ENCODE measurements around the gene EXOC4. TPM values are rescaled to one million over a fixed set of nuclear protein-coding genes. Genes with fewer than 3 reads are reported as not detected.
"Not testable (repeated sequence)": the region's sequence is repeated elsewhere in the genome, so short reads cannot be mapped to it uniquely, and the experiment has no call there.

EXOC4 gene
- total RNA-seq, 1 experiment from 2014 or later = 75.8 TPM

- no peaks in the 10 kb centered on the region for H3K23me2 ChIP-seq (ENCODE audit: insufficient read length, low read depth, low read length, poor library complexity, severe bottlenecking)
- Mint-ChIP-seq H3K27me3 (ENCODE audit: low read depth) (no peaks in the 10 kb centered on the region), H3K4me3 (no peak overlapping the region), H3K36me3 (ENCODE audit: insufficient read depth in 1 of 3, low read depth in 3 of 3) (peaks cover 18 to 26% (median 25%) of the 10 kb centered on the region in 3 experiments), H3K4me1 (peaks cover 17 to 28% of the 10 kb centered on the region in 2 experiments), H3K27ac (no peak overlapping the region), H3K9me3 (peaks cover 11 to 15% of the 10 kb centered on the region in 2 experiments)
- H4K8ac ChIP-seq (replicated peaks; ENCODE audit: insufficient read length, low read depth, low read length) = no peak overlapping the region
- H3K23ac ChIP-seq (ENCODE audit: insufficient read length, low read depth, low read length) = no peak overlapping the region
- WGBS (ENCODE audit: extremely low coverage, insufficient read length, low lambda C conversion rate) = no CpG with 5 or more reads among the region's 1 CpG
- H3K27me3 ChIP-seq (ENCODE audit: insufficient read depth, low read length) = no peaks in the 10 kb centered on the region
- no peak overlapping the region for H3K18ac ChIP-seq (ENCODE audit: insufficient read length, low read depth, low read length)
- no peak overlapping the region for H2AFZ ChIP-seq (ENCODE audit: low read length)
- no peak overlapping the region for H3K4me2 ChIP-seq (ENCODE audit: insufficient read depth, insufficient read length, low read length)
- H3K27ac ChIP-seq (ENCODE audit: insufficient read length, low read depth, low read length) = no peak overlapping the region
- no peak for DNase-seq
- H3K9me3 ChIP-seq (ENCODE audit: control insufficient read depth, low read depth, low read length) = peaks cover 4% of the 10 kb centered on the region
- TF ChIP-seq CTCF (conservative IDR thresholded peaks at IDR 0.05) = no peak
- H2BK120ac ChIP-seq (ENCODE audit: low read depth, low read length, poor library complexity, severe bottlenecking) = no peak overlapping the region
- H3K14ac ChIP-seq (ENCODE audit: insufficient read depth, low read length) = no peak overlapping the region
- H2BK12ac ChIP-seq (ENCODE audit: insufficient read length, low read depth, low read length) = no peak overlapping the region
- no peak overlapping the region for H3T11ph ChIP-seq (ENCODE audit: low read length)
- H2BK20ac ChIP-seq (ENCODE audit: low read depth, low read length, poor library complexity, severe bottlenecking) = no peak overlapping the region
- no peak overlapping the region for H3K9ac ChIP-seq (ENCODE audit: extremely low read depth, insufficient read length, low read length)
- no peak overlapping the region for H3K4ac ChIP-seq (ENCODE audit: low read depth, low read length)
- H4K20me1 ChIP-seq (ENCODE audit: control insufficient read depth, insufficient read depth, insufficient read length) = no peaks in the 10 kb centered on the region
- no peak overlapping the region for H2BK5ac ChIP-seq (ENCODE audit: insufficient read length, low read length)
- H3K56ac ChIP-seq (ENCODE audit: insufficient read length, low read depth, low read length) = no peak overlapping the region
- H3K79me2 ChIP-seq (ENCODE audit: insufficient read depth, low read length) = no peaks in the 10 kb centered on the region
- no peak overlapping the region for H2AK5ac ChIP-seq (ENCODE audit: insufficient read length, low read length)
- no peak overlapping the region for H4K5ac ChIP-seq (ENCODE audit: insufficient read length, low read depth, low read length)
- no peak overlapping the region for H4K91ac ChIP-seq (ENCODE audit: insufficient read length, low read depth, low read length)
- 0 out of 2 replicates have a peak, but pooled peaks cover 3% of the 10 kb centered on the region for H3K4me1 ChIP-seq (ENCODE audit: insufficient read depth, low read length)
- H3K79me1 ChIP-seq (ENCODE audit: insufficient read depth, low read depth, low read length, poor library complexity, severe bottlenecking) = no peaks in the 10 kb centered on the region
- H2BK15ac ChIP-seq (ENCODE audit: low read depth, low read length) = no peak overlapping the region
Observed at GRCh38 chr7:134075799-134076198, 822.9 kb downstream of the EXOC4 start.

DNA sequence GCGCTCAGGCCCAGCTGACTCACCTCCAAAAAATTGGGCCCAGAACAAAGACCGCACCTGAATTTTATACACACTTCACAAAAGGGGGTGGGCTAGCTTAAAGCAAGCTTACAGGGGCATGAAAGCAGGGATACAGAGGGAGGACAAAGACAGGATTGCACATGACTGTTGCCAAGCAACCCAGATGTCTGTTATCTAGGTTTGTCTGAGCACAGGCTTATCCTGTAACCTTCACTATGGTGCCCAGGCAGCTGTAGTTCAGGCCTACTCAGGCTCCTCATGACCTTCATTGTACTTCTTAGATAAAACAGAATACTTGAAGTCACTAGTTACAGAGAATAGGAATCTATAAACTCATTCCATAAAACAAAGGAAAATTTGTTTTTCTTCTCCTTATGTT lies 824.7 kb downstream of the EXOC4 start:
- H3K23me2 ChIP-seq (ENCODE audit: insufficient read length, low read depth, low read length, poor library complexity, severe bottlenecking); H2BK5ac ChIP-seq (ENCODE audit: insufficient read length, low read length); H3K14ac ChIP-seq (ENCODE audit: insufficient read depth, low read length); H3K4me2 ChIP-seq (ENCODE audit: insufficient read depth, insufficient read length, low read length); H4K20me1 ChIP-seq (ENCODE audit: control insufficient read depth, insufficient read depth, insufficient read length); H3K9ac ChIP-seq (ENCODE audit: extremely low read depth, insufficient read length, low read length); H2AFZ ChIP-seq (ENCODE audit: low read length); H4K5ac ChIP-seq (ENCODE audit: insufficient read length, low read depth, low read length); H3K18ac ChIP-seq (ENCODE audit: insufficient read length, low read depth, low read length); H3K4me1 ChIP-seq (ENCODE audit: insufficient read depth, low read length); H3K9me3 ChIP-seq (ENCODE audit: control insufficient read depth, low read depth, low read length); H3K4me3 Mint-ChIP-seq; H3K4ac ChIP-seq (ENCODE audit: low read depth, low read length); H2BK120ac ChIP-seq (ENCODE audit: low read depth, low read length, poor library complexity, severe bottlenecking); H3K79me2 ChIP-seq (ENCODE audit: insufficient read depth, low read length); H3K27me3 Mint-ChIP-seq (ENCODE audit: low read depth); H2BK15ac ChIP-seq (ENCODE audit: low read depth, low read length); H2AK5ac ChIP-seq (ENCODE audit: insufficient read length, low read length); H3K27me3 ChIP-seq (ENCODE audit: insufficient read depth, low read length); H2BK12ac ChIP-seq (ENCODE audit: insufficient read length, low read depth, low read length); H4K91ac ChIP-seq (ENCODE audit: insufficient read length, low read depth, low read length); H3T11ph ChIP-seq (ENCODE audit: low read length); DNase-seq; H3K23ac ChIP-seq (ENCODE audit: insufficient read length, low read depth, low read length); H2BK20ac ChIP-seq (ENCODE audit: low read depth, low read length, poor library complexity, severe bottlenecking); H3K27ac ChIP-seq (ENCODE audit: insufficient read length, low read depth, low read length); H3K79me1 ChIP-seq (ENCODE audit: insufficient read depth, low read depth, low read length, poor library complexity, severe bottlenecking); H3K56ac ChIP-seq (ENCODE audit: insufficient read length, low read depth, low read length); H4K8ac ChIP-seq (replicated peaks; ENCODE audit: insufficient read length, low read depth, low read length): not testable (repeated sequence)
- Mint-ChIP-seq H3K9me3 (peaks cover 11 to 15% of the 10 kb centered on the region in 2 experiments), H3K36me3 (ENCODE audit: insufficient read depth in 1 of 3, low read depth in 3 of 3) (peaks cover 18 to 25% (median 23%) of the 10 kb centered on the region in 3 experiments), H3K27ac (peak overlapping the region in 1 of 3 experiments; percentile 22; a peak in 3 of 7 replicates), H3K4me1 (peaks cover 7 to 15% of the 10 kb centered on the region in 2 experiments)
- WGBS (ENCODE audit: extremely low coverage, insufficient read length, low lambda C conversion rate) = no CpG with 5 or more reads among the region's 2 CpGs
